Peyer's patch (tissue), 4 donors: Measurements from ENCODE around the gene SSH2.

Experiments
- CTCF ChIP-seq, 6 experiments: fragments of 450-650 bp in 4 of 6; fragments of 200-600 bp in 2 of 6; sonication (generic) in 1 of 6; IDR thresholded peaks; one replicate each; pipeline ENCODE4 v1.5.1; 2017 to 2019; ENCODE audit warnings: antibody characterized with exemption in 6 of 6, mild to moderate bottlenecking in 3 of 6, moderate library complexity in 1 of 6
- POLR2A ChIP-seq, 2 donors: fragments of 450-650 bp; IDR thresholded peaks; one replicate each; pipeline ENCODE4 v1.5.1; 2017; ENCODE audit warnings: antibody characterized with exemption in 2 of 2, mild to moderate bottlenecking in 2 of 2, moderate library complexity in 2 of 2

- TF ChIP-seq POLR2A (IDR thresholded peaks at IDR 0.05) (no peak), CTCF (IDR thresholded peaks at IDR 0.05) (no peak)
Measured at GRCh38 chr17:29595943-29596774, 333.9 kb downstream of the SSH2 start.
